Kidney (tissue), 22 donors: ENCODE measurements around the gene BLOC1S1. TPM values are rescaled to one million over a fixed set of nuclear protein-coding genes. Genes with fewer than 3 reads are reported as not detected.
A peak's percentile ranks its signal among the peaks of the same experiment; 100 is the strongest.

Experiments used
- DNase-seq, 5 donors: peaks; one replicate each; pipeline ENCODE4 v3.0.0-alpha.2; 2013 to 2020
- FAIRE-seq: peaks from 2 replicates; lab custom pipeline; 2012; peaks lifted over from hg19 to GRCh38; lab: Jason Lieb, UNC
- H3K27ac ChIP-seq, 2 donors: one replicate each; pipeline ENCODE4 v1.7.0; 2013; ENCODE audit warnings: low read depth in 2 of 2, low read length in 2 of 2, inconsistent platforms in 1 of 2
- H3K27me3 ChIP-seq: one replicate; pipeline ENCODE4 v1.7.1; 2013; ENCODE audit warnings: low read length, inconsistent platforms; ENCODE audit not compliant: control insufficient read depth, insufficient read depth
- H3K36me3 ChIP-seq, 3 donors: one replicate each; pipeline versions ENCODE4 v1.7.0 to v1.7.1; 2013; ENCODE audit warnings: low read length in 3 of 3, control low read depth in 1 of 3, inconsistent platforms in 1 of 3; ENCODE audit not compliant: insufficient read depth in 3 of 3, control insufficient read depth in 2 of 3
- H3K4me1 ChIP-seq, 3 donors: one replicate each; pipeline versions ENCODE4 v1.7.0 to v1.7.1; 2013; ENCODE audit warnings: low read length in 3 of 3, inconsistent platforms in 1 of 3, low read depth in 1 of 3; ENCODE audit not compliant: control insufficient read depth in 2 of 3, insufficient read depth in 2 of 3
- H3K4me3 ChIP-seq, 3 donors: one replicate each; pipeline versions ENCODE4 v1.7.0 to v1.8.1; 2013; ENCODE audit warnings: low read length in 3 of 3, control low read depth in 1 of 3, inconsistent platforms in 1 of 3
- H3K9ac ChIP-seq, 3 donors: one replicate each; pipeline versions ENCODE4 v1.7.0 to v1.7.1; 2013; ENCODE audit warnings: low read length in 3 of 3, control low read depth in 1 of 3, inconsistent platforms in 1 of 3
- H3K9me3 ChIP-seq, 3 donors: one replicate each; pipeline versions ENCODE4 v1.7.0 to v1.7.1; 2013; ENCODE audit warnings: low read length in 3 of 3, control low read depth in 1 of 3, inconsistent platforms in 1 of 3; ENCODE audit not compliant: control insufficient read depth in 2 of 3, insufficient read depth in 1 of 3
- intact Hi-C: fragments of 100-400 bp; cut with DNase I; formaldehyde crosslinking; loops from one replicate; pipeline ENCODE4 v1.11.1; 2022
- long read RNA-seq, 10 donors: library from polyadenylated mRNA in 1 of 10; unstranded in 1 of 10; transcript quantifications; one replicate each; pipeline ENCODE4 v2.0.0 and lab custom pipeline, GENCODE V29; 2021 to 2026
- polyA plus RNA-seq: library from polyadenylated mRNA; stranded (reverse); fragments of 350-450 nt; fragmentation: Illumina TruSeq; extraction: RNeasy Lipid Tissue Mini Kit (QIAGEN cat#74804); gene quantifications from one replicate; pipeline ENCODE4 v1.2.3, GENCODE V29; 2014; ENCODE audit warnings: low read depth, low replicate concordance; ENCODE audit not compliant: insufficient read depth
- total RNA-seq: library from RNA; stranded (reverse); fragmentation: NEBNext Ultra II Directional; extraction: Animal tissue kit (Norgen Biotek cat#: 25700); gene quantifications from one replicate; pipeline ENCODE4 v1.2.1, GENCODE V29; 2021
- TF ChIP-seq, protein P1 (sequence below): IDR thresholded peaks from 3 replicates; pipeline ENCODE4 v1.5.1; 2012; ENCODE audit warnings: mild to moderate bottlenecking, moderate library complexity, borderline replicate concordance; ENCODE audit not compliant: insufficient read depth; ENCODE audit errors: extremely low read depth
- donor health status: control.
- donor health status: control.
- donor health status: control.
- donor health status: control.
- donor health status: control.
- donor health status: DM: yes; HTN: yes; CAD: no.
- donor health status: Normal renal cell carcinoma (clear cell type).

BLOC1S1 gene
- total RNA-seq (116 TPM), polyA plus RNA-seq (451 TPM)
- long read RNA-seq, donor 1, transcript BLOC1S1-204 (3 exons, 1,229 nt): minor isoform, 5 of 62 reads
- long read RNA-seq, donor 1, transcript BLOC1S1-203 (4 exons, 571 nt): major isoform, 51 of 62 reads
- long read RNA-seq, donor 1, partial matches to known transcripts: 5 of 62 reads
- long read RNA-seq, donor 1, other reads (novel, unspliced or antisense): 0 of 62 reads
- long read RNA-seq, donor 2, transcript BLOC1S1-203 (4 exons, 571 nt): major isoform, 68 of 80 reads
- long read RNA-seq, donor 2, partial matches to known transcripts: 5 of 80 reads
- long read RNA-seq, donor 2, other reads (novel, unspliced or antisense): 0 of 80 reads
- long read RNA-seq, donor 3, transcript BLOC1S1-203 (4 exons, 571 nt): major isoform, 113 of 121 reads
- long read RNA-seq, donor 3, partial matches to known transcripts: 0 of 121 reads
- long read RNA-seq, donor 3, other reads (novel, unspliced or antisense): 0 of 121 reads
- long read RNA-seq, donor 4, transcript BLOC1S1-203 (4 exons, 571 nt): major isoform, 85 of 91 reads
- long read RNA-seq, donor 4, partial matches to known transcripts: 0 of 91 reads
- long read RNA-seq, donor 4, other reads (novel, unspliced or antisense): 0 of 91 reads
- long read RNA-seq, donor 5, transcript BLOC1S1-203 (4 exons, 571 nt): major isoform, 10 of 11 reads
- long read RNA-seq, donor 5, partial matches to known transcripts: 0 of 11 reads
- long read RNA-seq, donor 5, other reads (novel, unspliced or antisense): 0 of 11 reads
- long read RNA-seq, donor 6, transcript BLOC1S1-204 (3 exons, 1,229 nt): minor isoform, 9 of 344 reads
- long read RNA-seq, donor 6, transcript BLOC1S1-203 (4 exons, 571 nt): major isoform, 284 of 344 reads
- long read RNA-seq, donor 6, partial matches to known transcripts: 42 of 344 reads
- long read RNA-seq, donor 6, other reads (novel, unspliced or antisense): 0 of 344 reads
- long read RNA-seq, donor 7, transcript BLOC1S1-203 (4 exons, 571 nt): major isoform, 41 of 51 reads
- long read RNA-seq, donor 7, partial matches to known transcripts: 3 of 51 reads
- long read RNA-seq, donor 7, other reads (novel, unspliced or antisense): 1 of 51 reads
- long read RNA-seq, donor 8, transcript BLOC1S1-204 (3 exons, 1,229 nt): minor isoform, 9 of 130 reads
- long read RNA-seq, donor 8, transcript BLOC1S1-203 (4 exons, 571 nt): major isoform, 109 of 130 reads
- long read RNA-seq, donor 8, partial matches to known transcripts: 6 of 130 reads
- long read RNA-seq, donor 8, other reads (novel, unspliced or antisense): 0 of 130 reads
- long read RNA-seq, donor 9, transcript BLOC1S1-203 (4 exons, 571 nt): major isoform, 65 of 76 reads
- long read RNA-seq, donor 9, partial matches to known transcripts: 5 of 76 reads
- long read RNA-seq, donor 9, other reads (novel, unspliced or antisense): 0 of 76 reads
- long read RNA-seq, donor 10, transcript BLOC1S1-203 (4 exons, 571 nt): major isoform, 58 of 77 reads
- long read RNA-seq, donor 10, transcript BLOC1S1-204 (3 exons, 1,229 nt): minor isoform, 5 of 77 reads
- long read RNA-seq, donor 10, partial matches to known transcripts: 12 of 77 reads
- long read RNA-seq, donor 10, other reads (novel, unspliced or antisense): 0 of 77 reads

DNA sequence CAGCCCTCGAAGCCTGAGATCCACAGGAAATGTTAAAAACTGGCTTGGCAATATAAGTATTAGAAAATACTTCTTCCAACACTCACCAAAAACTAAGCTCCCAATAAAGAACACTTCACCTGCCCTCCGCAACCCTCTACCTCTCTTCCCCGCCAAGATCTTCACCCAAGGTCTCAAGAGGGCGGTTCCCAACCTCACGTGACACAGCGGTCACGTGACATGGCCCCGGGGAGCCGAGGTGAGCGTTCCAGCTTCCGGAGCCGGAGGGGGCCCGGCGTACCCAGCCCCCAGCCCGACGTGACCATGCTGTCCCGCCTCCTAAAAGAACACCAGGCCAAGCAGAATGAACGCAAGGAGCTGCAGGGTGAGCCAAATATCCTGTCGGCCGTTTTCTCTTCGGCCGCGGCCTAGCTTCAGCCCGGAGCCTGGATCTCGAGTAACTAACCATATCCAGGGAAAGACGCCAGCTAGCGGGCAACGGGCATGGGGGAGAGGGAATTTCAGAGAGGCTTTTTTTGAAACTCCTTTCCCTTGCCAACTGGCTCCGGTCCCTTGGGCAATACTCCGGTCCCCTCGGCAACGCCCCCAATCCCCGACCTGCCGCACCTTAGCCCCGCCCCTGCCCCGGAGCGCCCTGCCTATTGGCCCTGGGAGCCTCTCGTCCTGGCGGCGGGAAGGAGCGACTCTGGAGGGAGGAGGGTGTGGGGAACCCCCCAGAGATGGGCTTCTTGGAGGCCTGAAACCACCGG lies at the start of gene BLOC1S1:
Gene BLOC1S1, plus strand, starts transcription at position 214 of the 749 bp plus-strand sequence. Its CDS starts 6 bp downstream, at position 220.
- no peak for FAIRE-seq
- Histone ChIP-seq H3K4me1 (peaks cover 7 to 32% (median 25%) of the 10 kb centered on the region in 3 donors), H3K9ac (peak within 1 kb of the TSS; percentile 78 to 85 (median 78)), H3K36me3 (peaks cover 0 to 2% (median 0%) of the 10 kb centered on the region in 3 donors), H3K27ac (peak within 1 kb of the TSS; percentile 77 to 89), H3K9me3 (no peaks in the 10 kb centered on the region), H3K4me3 (peak within 1 kb of the TSS; percentile 79 to 91 (median 83)), H3K27me3 (no peaks in the 10 kb centered on the region)
- TF ChIP-seq, protein P1, sequence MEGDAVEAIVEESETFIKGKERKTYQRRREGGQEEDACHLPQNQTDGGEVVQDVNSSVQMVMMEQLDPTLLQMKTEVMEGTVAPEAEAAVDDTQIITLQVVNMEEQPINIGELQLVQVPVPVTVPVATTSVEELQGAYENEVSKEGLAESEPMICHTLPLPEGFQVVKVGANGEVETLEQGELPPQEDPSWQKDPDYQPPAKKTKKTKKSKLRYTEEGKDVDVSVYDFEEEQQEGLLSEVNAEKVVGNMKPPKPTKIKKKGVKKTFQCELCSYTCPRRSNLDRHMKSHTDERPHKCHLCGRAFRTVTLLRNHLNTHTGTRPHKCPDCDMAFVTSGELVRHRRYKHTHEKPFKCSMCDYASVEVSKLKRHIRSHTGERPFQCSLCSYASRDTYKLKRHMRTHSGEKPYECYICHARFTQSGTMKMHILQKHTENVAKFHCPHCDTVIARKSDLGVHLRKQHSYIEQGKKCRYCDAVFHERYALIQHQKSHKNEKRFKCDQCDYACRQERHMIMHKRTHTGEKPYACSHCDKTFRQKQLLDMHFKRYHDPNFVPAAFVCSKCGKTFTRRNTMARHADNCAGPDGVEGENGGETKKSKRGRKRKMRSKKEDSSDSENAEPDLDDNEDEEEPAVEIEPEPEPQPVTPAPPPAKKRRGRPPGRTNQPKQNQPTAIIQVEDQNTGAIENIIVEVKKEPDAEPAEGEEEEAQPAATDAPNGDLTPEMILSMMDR: no peak
- peak; percentile 93 to 98 (median 97) for DNase-seq
- intact Hi-C loops: no loop called here

- DNase-seq: no peak
- FAIRE-seq: no peak
Measured at GRCh38 chr12:55666508-55666907, 49.3 kb upstream of the BLOC1S1 start.

More at GRCh38 chr12:55666508-55666907, 49.3 kb upstream of the BLOC1S1 start:
- H3K27me3 ChIP-seq: no peaks in the 10 kb centered on the region
- no peak overlapping the region for H3K4me3 ChIP-seq
- H3K4me1 ChIP-seq: no peaks in the 10 kb centered on the region
- intact Hi-C loops: no loop called here
- no peaks in the 10 kb centered on the region for H3K9me3 ChIP-seq
- TF ChIP-seq, protein P1: no peak
- H3K36me3 ChIP-seq: no peaks in the 10 kb centered on the region
- no peak overlapping the region for H3K27ac ChIP-seq
- no peak overlapping the region for H3K9ac ChIP-seq
